HCT116 (cell line): Measurements from ENCODE around the gene COMMD1. TPM values are rescaled to one million over a fixed set of nuclear protein-coding genes. Genes with fewer than 3 reads are reported as not detected.

Experiments
- ATAC-seq: fragments of 200-7000 bp; cut with Tn5 transposase; 2 replicates; pipeline ENCODE4 v1.9.1; 2020; ENCODE audit warnings: mild to moderate bottlenecking, moderate library complexity
- BruUV-seq: library from RNA; stranded (reverse); fragments of 400-500 nt; replicated peaks from 2 replicates; lab custom pipeline; 2021; lab: Mats Ljungman, UMichigan
- CTCF ChIA-PET: fragments of 300-600 bp; sonication (Branson Sonifier 250); formaldehyde crosslinking; loops from one replicate; lab custom pipeline; 2021; ENCODE audit warnings: antibody characterized with exemption; lab: Charles Lee
- POLR2A ChIA-PET: fragments of 300-600, 350-600 bp; sonication (Branson Sonifier 250); formaldehyde crosslinking; loops from one replicate; lab custom pipeline; 2021; ENCODE audit warnings: antibody characterized with exemption; lab: Charles Lee
- RAD21 ChIA-PET, 2 experiments: fragments of 300-600 bp; sonication (Branson Sonifier 250); formaldehyde crosslinking; loops; one replicate each; lab custom pipeline; 2023; ENCODE audit warnings: low total read pairs in 2 of 2; ENCODE audit not compliant: uncharacterized antibody in 2 of 2, unreplicated experiment in 2 of 2, low non-redundant PET in 1 of 2; lab: Charles Lee
- DNase-seq: peaks from one replicate; pipeline ENCODE4 v3.0.0-alpha.2; 2010; ENCODE audit warnings: low read depth, low spot score
- H2AFZ ChIP-seq: fragments of 200-600 bp; shearing (Covaris generic), sonication (generic); 2 replicates; pipeline ENCODE4 v1.6.1; 2017; ENCODE audit warnings: low read depth, mixed run types, mixed read lengths, antibody characterized with exemption, low read length; ENCODE audit not compliant: poor library complexity, severe bottlenecking
- H3K27ac ChIP-seq: 2 replicates; pipeline ENCODE4 v1.5.1; 2012; ENCODE audit warnings: low read depth, low read length
- H3K27me3 ChIP-seq: fragments of 200-600 bp; sonication (generic); 2 replicates; pipeline ENCODE4 v1.6.1; 2016; ENCODE audit warnings: mixed run types, low read length, mixed read lengths; ENCODE audit not compliant: insufficient read depth
- H3K36me3 ChIP-seq, 2 experiments: fragments of 200-500 bp in 1 of 2; fragments of 200-600 bp in 1 of 2; sonication (Bioruptor generic) in 1 of 2; sonication (generic) in 1 of 2; 2 replicates each; pipeline versions ENCODE4 v1.5.1 to v1.6.1; 2014 to 2016; ENCODE audit warnings: low read length in 2 of 2, inconsistent platforms in 1 of 2, mixed read lengths in 1 of 2, mixed run types in 1 of 2; ENCODE audit not compliant: insufficient read depth in 2 of 2, control insufficient read depth in 1 of 2
- H3K4me1 ChIP-seq, 2 experiments: fragments of 200-600 bp in 1 of 2; sonication (generic) in 1 of 2; 2 replicates each; pipeline versions ENCODE4 v1.5.1 to v1.6.1; 2012 to 2017; ENCODE audit warnings: low read length in 2 of 2, inconsistent platforms in 1 of 2, mild to moderate bottlenecking in 1 of 2, mixed read lengths in 1 of 2, mixed run types in 1 of 2, moderate library complexity in 1 of 2; ENCODE audit not compliant: insufficient read depth in 2 of 2, control insufficient read depth in 1 of 2
- H3K4me2 ChIP-seq: fragments of 200-600 bp; sonication (generic); 2 replicates; pipeline ENCODE4 v1.6.1; 2017; ENCODE audit warnings: mixed run types, low read length, mixed read lengths
- H3K4me3 ChIP-seq, 2 experiments: fragments of 200-600 bp in 1 of 2; sonication (generic) in 1 of 2; replicated peaks in 1 of 2; 2 replicates each; pipeline ENCODE4 v1.5.1; 2011 to 2016; ENCODE audit warnings: low read length in 2 of 2, control low read depth in 1 of 2, low read depth in 1 of 2, mild to moderate bottlenecking in 1 of 2, mixed read lengths in 1 of 2, mixed run types in 1 of 2
- H3K79me2 ChIP-seq: fragments of 200-600 bp; sonication (generic); 2 replicates; pipeline ENCODE4 v1.6.1; 2017; ENCODE audit warnings: mild to moderate bottlenecking, mixed run types, low read length, moderate library complexity, mixed read lengths; ENCODE audit not compliant: insufficient read depth
- H3K9ac ChIP-seq: fragments of 200-600 bp; sonication (generic); 2 replicates; pipeline ENCODE4 v1.6.1; 2016; ENCODE audit warnings: low read length, mixed read lengths
- H3K9me2 ChIP-seq: fragments of 200-600 bp; sonication (generic), shearing (Covaris generic); 2 replicates; pipeline ENCODE4 v1.6.1; 2017; ENCODE audit warnings: mixed run types, mild to moderate bottlenecking, moderate library complexity; ENCODE audit not compliant: insufficient read depth
- H3K9me3 ChIP-seq, 2 experiments: fragments of 200-500 bp in 1 of 2; fragments of 200-600 bp in 1 of 2; sonication (Bioruptor generic) in 1 of 2; sonication (generic) in 1 of 2; 2 replicates each; pipeline ENCODE4 v1.6.1; 2014 to 2017; ENCODE audit warnings: low read length in 2 of 2, mixed read lengths in 2 of 2, inconsistent platforms in 1 of 2, low read depth in 1 of 2, mild to moderate bottlenecking in 1 of 2, mixed run types in 1 of 2, moderate library complexity in 1 of 2; ENCODE audit not compliant: control insufficient read depth in 1 of 2, insufficient read depth in 1 of 2
- H4K20me1 ChIP-seq: fragments of 200-600 bp; sonication (generic), shearing (Covaris generic); 2 replicates; pipeline ENCODE4 v1.6.1; 2017; ENCODE audit warnings: mixed run types, mild to moderate bottlenecking, moderate library complexity; ENCODE audit not compliant: insufficient read depth
- CBX3 ChIP-seq: IDR thresholded peaks from 2 replicates; pipeline ENCODE4 v1.6.1; 2012; ENCODE audit warnings: low read depth
- CEBPB ChIP-seq: IDR thresholded peaks from 2 replicates; pipeline ENCODE4 v1.6.1; 2012; ENCODE audit warnings: low read depth
- EGR1 ChIP-seq: IDR thresholded peaks from 2 replicates; pipeline ENCODE4 v1.6.1; 2012; ENCODE audit warnings: low read depth
- ELF1 ChIP-seq: IDR thresholded peaks from 2 replicates; pipeline ENCODE4 v1.6.1; 2012; ENCODE audit warnings: low read depth, borderline replicate concordance
- EZH2 ChIP-seq: fragments of 200-600 bp; sonication (generic); IDR thresholded peaks from 2 replicates; pipeline ENCODE4 v1.6.1; 2017; ENCODE audit warnings: antibody characterized with exemption, mixed run types
- JUND ChIP-seq: IDR thresholded peaks from 2 replicates; pipeline ENCODE4 v1.6.1; 2012
- POLR2A ChIP-seq: IDR thresholded peaks from 2 replicates; pipeline ENCODE4 v1.7.0; 2011; ENCODE audit warnings: borderline replicate concordance; ENCODE audit not compliant: insufficient read depth, insufficient read length; ENCODE audit errors: extremely low read depth
- POLR2AphosphoS5 ChIP-seq: IDR thresholded peaks from 2 replicates; pipeline ENCODE4 v1.6.1; 2011; ENCODE audit warnings: mild to moderate bottlenecking, low read depth, low read length, moderate library complexity
- SIN3A ChIP-seq: IDR thresholded peaks from 2 replicates; pipeline ENCODE4 v1.6.1; 2012; ENCODE audit warnings: low read depth
- SP1 ChIP-seq: IDR thresholded peaks from 2 replicates; pipeline ENCODE4 v1.6.1; 2012; ENCODE audit warnings: low read depth
- SRF ChIP-seq: IDR thresholded peaks from 2 replicates; pipeline ENCODE4 v1.6.1; 2012; ENCODE audit warnings: low read depth
- ZNF274 ChIP-seq: fragments of 200-500 bp; sonication (Bioruptor generic); IDR thresholded peaks from 2 replicates; pipeline ENCODE4 v1.6.1; 2014; ENCODE audit warnings: mild to moderate bottlenecking, low read depth, low read length, inconsistent platforms
- intact Hi-C: fragments of 100-400 bp; cut with micrococcal nuclease; formaldehyde crosslinking; loops from 2 replicates; pipeline ENCODE4 v1.10.0; 2022
- total RNA-seq: library from RNA; stranded (reverse); gene quantifications from one replicate; pipeline ENCODE4 v1.2.1, GENCODE V29; 2021; ENCODE audit not compliant: unreplicated experiment
- TF ChIP-seq, protein P1 (sequence below): IDR thresholded peaks from 2 replicates; pipeline ENCODE4 v1.6.1; 2012
- TF ChIP-seq, protein P2 (sequence below): IDR thresholded peaks from 2 replicates; pipeline ENCODE4 v1.6.1; 2012
- TF ChIP-seq, protein P3 (sequence below): IDR thresholded peaks from 2 replicates; pipeline ENCODE4 v1.6.1; 2012; ENCODE audit warnings: low read depth
- TF ChIP-seq, protein P4 (sequence below), 3 experiments: fragments of 200-600 bp in 1 of 3; sonication (generic) in 1 of 3; IDR thresholded peaks in 2 of 3; conservative IDR thresholded peaks in 1 of 3; 2 replicates each; pipeline ENCODE4 v1.5.1; 2012 to 2017; ENCODE audit warnings: low read depth in 2 of 3, low read length in 2 of 3, antibody characterized with exemption in 1 of 3, borderline replicate concordance in 1 of 3, control low read depth in 1 of 3, mild to moderate bottlenecking in 1 of 3, mixed read lengths in 1 of 3, mixed run types in 1 of 3, moderate library complexity in 1 of 3; ENCODE audit not compliant: insufficient read depth in 1 of 3

COMMD1 gene
- total RNA-seq, 1 experiment from 2014 or later: 16.1 TPM

DNA sequence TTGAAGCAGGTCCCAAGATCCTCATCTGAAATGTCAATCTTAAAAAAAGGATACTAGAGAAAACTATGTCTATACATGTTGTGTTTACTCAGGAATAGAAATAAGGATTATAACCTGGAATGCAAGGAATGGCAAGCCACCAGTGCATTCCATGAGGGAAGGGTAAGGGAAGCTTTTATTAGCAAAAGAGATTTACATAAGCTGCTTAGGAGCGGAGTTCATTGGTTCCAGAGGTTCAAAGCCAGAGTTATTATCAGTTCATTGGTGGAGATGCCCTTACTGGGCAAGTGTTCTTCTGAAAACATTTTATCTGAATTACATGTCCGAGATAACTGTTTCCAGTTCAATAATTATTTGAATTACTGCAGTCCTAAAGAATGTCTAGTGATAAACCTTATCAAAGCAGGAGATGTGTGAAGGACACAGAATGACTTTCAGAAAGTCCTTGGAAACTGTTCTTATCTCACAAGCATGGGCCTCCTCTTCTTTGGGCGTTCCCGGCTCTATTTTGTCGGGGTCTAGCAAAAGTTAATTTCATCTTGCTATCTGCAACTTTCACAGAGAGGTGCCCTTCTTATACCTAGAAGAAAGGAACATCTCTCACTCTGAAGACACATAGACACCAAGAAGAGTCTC is 23.5 kb downstream of the COMMD1 start:
- TF ChIP-seq EGR1: no peak
- TF ChIP-seq, protein P1, sequence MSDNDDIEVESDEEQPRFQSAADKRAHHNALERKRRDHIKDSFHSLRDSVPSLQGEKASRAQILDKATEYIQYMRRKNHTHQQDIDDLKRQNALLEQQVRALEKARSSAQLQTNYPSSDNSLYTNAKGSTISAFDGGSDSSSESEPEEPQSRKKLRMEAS: no peak
- H3K4me3 ChIP-seq: no peak overlapping the region
- ChIA-PET RAD21 (no interaction called here), POLR2A (no interaction called here), CTCF (interaction anchor here (1.1 kb wide), 1 partner anchor 10 kb away, joined by 3 read pairs; no protein-coding TSS in a partner anchor)
- H3K9ac ChIP-seq: no peak overlapping the region
- ATAC-seq (no peak), DNase-seq (no peak)
- no peaks in the 10 kb centered on the region for H3K9me2 ChIP-seq
- H3K4me2 ChIP-seq: no peak overlapping the region
- no peak overlapping the region for H2AFZ ChIP-seq
- BruUV-seq: no TSS peak
- no peaks in the 10 kb centered on the region for H3K27me3 ChIP-seq
- intact Hi-C loops: no loop called here
- no peaks in the 10 kb centered on the region for H4K20me1 ChIP-seq
- no peaks in the 10 kb centered on the region for H3K9me3 ChIP-seq
- H3K36me3 ChIP-seq: no peaks in the 10 kb centered on the region
- no peaks in the 10 kb centered on the region for H3K4me1 ChIP-seq
- H3K79me2 ChIP-seq: no peaks in the 10 kb centered on the region
- H3K27ac ChIP-seq: no peak overlapping the region

DNA sequence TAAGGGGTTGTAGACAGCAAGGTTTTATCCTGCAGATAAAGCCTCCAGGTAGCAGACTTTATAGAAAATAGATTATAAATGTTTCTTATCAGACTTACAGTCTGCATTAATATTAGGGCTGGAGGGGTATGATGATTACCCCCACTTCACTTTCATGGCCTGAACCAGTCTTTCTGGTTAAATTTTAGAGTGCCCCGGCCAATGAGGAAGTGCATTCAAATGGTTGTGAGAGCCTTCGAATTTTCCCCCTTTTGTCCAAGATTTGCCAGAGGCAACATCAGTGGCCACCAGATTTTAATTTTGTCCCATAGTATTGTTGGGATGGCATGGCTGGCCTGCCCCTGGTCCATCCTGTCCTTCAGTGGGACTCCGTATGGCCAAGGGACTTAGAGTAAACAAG is 31.6 kb downstream of the COMMD1 start:
- DNase-seq (no peak), ATAC-seq (no peak)
- no peaks in the 10 kb centered on the region for H3K9me2 ChIP-seq
- no peak overlapping the region for H3K4me3 ChIP-seq
- no peaks in the 10 kb centered on the region for H3K79me2 ChIP-seq
- no peaks in the 10 kb centered on the region for H4K20me1 ChIP-seq
- BruUV-seq: no TSS peak
- intact Hi-C loops: no loop called here
- CTCF ChIA-PET: no interaction called here
- H3K27me3 ChIP-seq: no peaks in the 10 kb centered on the region
- POLR2A ChIA-PET: no interaction called here
- H3K27ac ChIP-seq: no peak overlapping the region
- H3K36me3 ChIP-seq: no peaks in the 10 kb centered on the region
- no peak overlapping the region for H3K9ac ChIP-seq
- H2AFZ ChIP-seq: no peak overlapping the region
- RAD21 ChIA-PET: no interaction called here
- H3K4me1 ChIP-seq: no peaks in the 10 kb centered on the region
- no peak overlapping the region for H3K4me2 ChIP-seq
- no peaks in the 10 kb centered on the region for H3K9me3 ChIP-seq
- TF ChIP-seq SIN3A: no peak
- TF ChIP-seq EGR1: no peak
- TF ChIP-seq EZH2: no peak
- TF ChIP-seq, protein P2, sequence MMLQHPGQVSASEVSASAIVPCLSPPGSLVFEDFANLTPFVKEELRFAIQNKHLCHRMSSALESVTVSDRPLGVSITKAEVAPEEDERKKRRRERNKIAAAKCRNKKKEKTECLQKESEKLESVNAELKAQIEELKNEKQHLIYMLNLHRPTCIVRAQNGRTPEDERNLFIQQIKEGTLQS: no peak
- TF ChIP-seq ELF1: no peak
- TF ChIP-seq POLR2A: no peak
- TF ChIP-seq, protein P3, sequence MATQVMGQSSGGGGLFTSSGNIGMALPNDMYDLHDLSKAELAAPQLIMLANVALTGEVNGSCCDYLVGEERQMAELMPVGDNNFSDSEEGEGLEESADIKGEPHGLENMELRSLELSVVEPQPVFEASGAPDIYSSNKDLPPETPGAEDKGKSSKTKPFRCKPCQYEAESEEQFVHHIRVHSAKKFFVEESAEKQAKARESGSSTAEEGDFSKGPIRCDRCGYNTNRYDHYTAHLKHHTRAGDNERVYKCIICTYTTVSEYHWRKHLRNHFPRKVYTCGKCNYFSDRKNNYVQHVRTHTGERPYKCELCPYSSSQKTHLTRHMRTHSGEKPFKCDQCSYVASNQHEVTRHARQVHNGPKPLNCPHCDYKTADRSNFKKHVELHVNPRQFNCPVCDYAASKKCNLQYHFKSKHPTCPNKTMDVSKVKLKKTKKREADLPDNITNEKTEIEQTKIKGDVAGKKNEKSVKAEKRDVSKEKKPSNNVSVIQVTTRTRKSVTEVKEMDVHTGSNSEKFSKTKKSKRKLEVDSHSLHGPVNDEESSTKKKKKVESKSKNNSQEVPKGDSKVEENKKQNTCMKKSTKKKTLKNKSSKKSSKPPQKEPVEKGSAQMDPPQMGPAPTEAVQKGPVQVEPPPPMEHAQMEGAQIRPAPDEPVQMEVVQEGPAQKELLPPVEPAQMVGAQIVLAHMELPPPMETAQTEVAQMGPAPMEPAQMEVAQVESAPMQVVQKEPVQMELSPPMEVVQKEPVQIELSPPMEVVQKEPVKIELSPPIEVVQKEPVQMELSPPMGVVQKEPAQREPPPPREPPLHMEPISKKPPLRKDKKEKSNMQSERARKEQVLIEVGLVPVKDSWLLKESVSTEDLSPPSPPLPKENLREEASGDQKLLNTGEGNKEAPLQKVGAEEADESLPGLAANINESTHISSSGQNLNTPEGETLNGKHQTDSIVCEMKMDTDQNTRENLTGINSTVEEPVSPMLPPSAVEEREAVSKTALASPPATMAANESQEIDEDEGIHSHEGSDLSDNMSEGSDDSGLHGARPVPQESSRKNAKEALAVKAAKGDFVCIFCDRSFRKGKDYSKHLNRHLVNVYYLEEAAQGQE: no peak
- no peak for TF ChIP-seq POLR2AphosphoS5
- TF ChIP-seq SP1: no peak
- TF ChIP-seq CBX3: no peak
- no peak for TF ChIP-seq CEBPB
- no peak for TF ChIP-seq SRF
- no peak for TF ChIP-seq JUND
- TF ChIP-seq ZNF274: no peak
- TF ChIP-seq, protein P4, sequence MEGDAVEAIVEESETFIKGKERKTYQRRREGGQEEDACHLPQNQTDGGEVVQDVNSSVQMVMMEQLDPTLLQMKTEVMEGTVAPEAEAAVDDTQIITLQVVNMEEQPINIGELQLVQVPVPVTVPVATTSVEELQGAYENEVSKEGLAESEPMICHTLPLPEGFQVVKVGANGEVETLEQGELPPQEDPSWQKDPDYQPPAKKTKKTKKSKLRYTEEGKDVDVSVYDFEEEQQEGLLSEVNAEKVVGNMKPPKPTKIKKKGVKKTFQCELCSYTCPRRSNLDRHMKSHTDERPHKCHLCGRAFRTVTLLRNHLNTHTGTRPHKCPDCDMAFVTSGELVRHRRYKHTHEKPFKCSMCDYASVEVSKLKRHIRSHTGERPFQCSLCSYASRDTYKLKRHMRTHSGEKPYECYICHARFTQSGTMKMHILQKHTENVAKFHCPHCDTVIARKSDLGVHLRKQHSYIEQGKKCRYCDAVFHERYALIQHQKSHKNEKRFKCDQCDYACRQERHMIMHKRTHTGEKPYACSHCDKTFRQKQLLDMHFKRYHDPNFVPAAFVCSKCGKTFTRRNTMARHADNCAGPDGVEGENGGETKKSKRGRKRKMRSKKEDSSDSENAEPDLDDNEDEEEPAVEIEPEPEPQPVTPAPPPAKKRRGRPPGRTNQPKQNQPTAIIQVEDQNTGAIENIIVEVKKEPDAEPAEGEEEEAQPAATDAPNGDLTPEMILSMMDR (IDR thresholded peaks at IDR 0.05 in 2 of 3, conservative IDR thresholded peaks at IDR 0.05 in 1 of 3; ENCODE audit: borderline replicate concordance in 1 of 3, insufficient read depth in 1 of 3, low read depth in 2 of 3, low read length in 2 of 3): no peak
